HG02763 (cell line): Measurements from ENCODE around the gene AMH.
"Not testable (repeated sequence)": the region's sequence is repeated elsewhere in the genome, so short reads cannot be mapped to it uniquely, and the experiment has no call there.

Experiments used
- ATAC-seq: cut with Tn5 transposase; IDR thresholded peaks from one replicate; pipeline ENCODE4 v1.9.1; 2021; ENCODE audit warnings: mild to moderate bottlenecking, moderate library complexity; ENCODE audit not compliant: unreplicated experiment

Gene AMH

DNA sequence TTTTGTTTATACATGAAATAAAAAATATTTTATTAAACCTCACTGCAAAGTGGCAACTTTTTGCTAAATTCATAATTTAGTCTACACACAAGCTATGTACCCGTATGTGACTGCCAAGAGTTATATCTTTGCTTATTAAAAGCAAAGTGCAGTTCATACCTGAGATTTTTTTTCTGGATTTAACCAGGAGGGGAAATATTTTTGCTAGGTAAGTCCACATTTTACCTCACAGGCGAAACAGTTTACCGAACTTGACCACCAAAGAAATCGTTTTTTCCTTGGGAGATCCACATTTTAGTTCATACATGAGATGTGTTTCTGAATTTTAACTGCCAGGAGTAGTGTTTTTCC, 19.3 kb downstream of the AMH start:
- ATAC-seq, result no peak

GRCh38 chr19:2268861-2269243, 19.7 kb downstream of the AMH start:
- ATAC-seq, result no peak

DNA sequence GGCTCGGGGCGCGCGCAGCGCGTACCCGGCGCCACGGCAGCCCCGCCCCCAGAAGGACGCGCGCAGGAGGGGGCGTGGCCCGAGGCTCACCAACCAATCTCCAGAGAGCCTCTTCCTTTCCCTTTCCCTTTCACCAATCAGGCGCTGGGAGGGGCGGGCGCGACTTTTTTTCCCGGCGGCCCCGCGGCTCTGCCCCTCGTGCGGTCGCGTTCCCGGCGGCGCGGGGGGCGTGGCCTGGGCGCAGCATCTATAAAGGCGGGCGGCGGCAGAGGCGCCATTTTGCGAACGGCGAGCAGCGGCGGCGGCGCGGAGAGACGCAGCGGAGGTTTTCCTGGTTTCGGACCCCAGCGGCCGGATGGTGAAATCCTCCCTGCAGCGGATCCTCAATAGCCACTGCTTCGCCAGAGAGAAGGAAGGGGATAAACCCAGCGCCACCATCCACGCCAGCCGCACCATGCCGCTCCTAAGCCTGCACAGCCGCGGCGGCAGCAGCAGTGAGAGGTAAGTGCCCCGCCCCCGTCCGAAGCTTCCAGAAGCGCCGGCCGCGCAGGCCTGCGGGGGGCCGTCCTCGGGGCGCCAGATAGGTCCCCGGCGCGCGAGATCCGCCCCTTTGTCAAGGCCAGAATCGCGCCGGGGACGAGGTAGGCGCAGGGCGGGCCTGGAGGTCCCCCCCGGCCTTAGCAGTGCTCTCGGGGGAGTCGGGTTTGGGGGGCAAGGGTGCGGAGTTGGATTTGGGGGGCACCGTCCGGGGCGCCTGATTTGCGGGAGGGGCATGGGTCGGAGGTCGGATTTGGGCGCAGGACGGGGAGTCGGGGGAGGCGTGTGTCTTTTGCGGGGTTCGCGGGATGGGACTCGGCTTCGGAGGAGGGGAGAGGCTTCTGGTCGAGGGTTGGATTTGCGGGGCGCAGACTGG, 20.4 kb downstream of the AMH start:
- peak; percentile 72 for ATAC-seq

DNA sequence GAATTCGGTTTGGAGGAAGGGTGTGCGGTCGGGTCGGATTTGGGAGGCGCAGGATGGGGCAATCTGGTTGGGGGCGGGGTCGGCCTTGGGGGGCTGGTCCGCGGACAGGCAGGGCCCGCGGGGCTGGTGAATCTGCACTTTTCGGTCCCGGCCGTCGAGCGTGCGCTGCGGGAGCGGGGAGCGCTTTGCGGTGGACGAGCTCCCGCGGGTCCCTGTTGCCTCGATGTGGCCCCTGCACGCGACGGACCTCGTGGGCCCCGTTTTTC, 21.0 kb downstream of the AMH start:
- ATAC-seq, result no peak

- ATAC-seq, result no peak
Observed at GRCh38 chr19:2270423-2271233, 21.5 kb downstream of the AMH start.

GRCh38 chr19:2271234-2272103, 22.3 kb downstream of the AMH start:
- no peak for ATAC-seq

DNA sequence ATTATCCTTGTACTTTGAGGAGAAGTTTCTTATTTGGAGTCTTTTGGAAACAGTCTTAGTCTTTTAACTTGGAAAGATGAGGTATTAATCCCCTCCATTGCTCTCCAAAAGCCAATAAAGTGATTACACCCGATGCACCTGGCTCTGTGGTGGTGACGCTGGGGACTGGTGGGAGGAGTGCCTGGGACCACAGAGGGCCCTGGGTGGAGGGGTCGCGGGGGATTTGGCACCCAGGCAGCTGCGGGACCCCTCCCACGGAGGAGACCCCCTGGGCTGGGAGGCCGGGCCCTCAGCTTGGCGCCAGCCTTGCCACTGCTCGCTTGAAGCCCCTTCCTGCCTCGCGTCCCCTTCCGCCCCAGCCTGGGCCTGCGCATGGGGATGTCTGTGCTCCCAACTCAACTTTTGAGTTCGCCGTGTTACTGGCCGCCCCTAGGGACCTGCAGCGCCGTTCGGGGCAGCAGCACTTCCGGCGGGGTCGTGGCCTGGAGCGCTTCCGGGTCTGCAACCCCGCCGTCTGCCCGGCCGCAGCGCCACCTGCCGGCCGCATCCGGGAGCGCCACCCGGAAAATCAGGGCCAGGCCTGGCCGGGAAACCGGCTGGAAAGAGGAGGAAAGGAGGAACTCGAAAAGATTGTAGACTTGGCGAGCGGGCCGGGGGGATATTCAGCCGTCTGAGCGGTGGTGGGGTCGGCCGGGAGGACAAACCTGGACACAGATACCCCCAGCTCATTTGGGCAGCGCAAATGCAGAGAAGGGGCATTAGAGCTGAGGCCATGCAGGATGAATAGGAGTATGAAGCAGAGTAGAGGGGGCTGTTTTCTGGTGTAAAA, 24.4 kb downstream of the AMH start:
- no peak for ATAC-seq

GRCh38 chr19:2274185-2274711, 25.1 kb downstream of the AMH start:
- ATAC-seq, result no peak

DNA sequence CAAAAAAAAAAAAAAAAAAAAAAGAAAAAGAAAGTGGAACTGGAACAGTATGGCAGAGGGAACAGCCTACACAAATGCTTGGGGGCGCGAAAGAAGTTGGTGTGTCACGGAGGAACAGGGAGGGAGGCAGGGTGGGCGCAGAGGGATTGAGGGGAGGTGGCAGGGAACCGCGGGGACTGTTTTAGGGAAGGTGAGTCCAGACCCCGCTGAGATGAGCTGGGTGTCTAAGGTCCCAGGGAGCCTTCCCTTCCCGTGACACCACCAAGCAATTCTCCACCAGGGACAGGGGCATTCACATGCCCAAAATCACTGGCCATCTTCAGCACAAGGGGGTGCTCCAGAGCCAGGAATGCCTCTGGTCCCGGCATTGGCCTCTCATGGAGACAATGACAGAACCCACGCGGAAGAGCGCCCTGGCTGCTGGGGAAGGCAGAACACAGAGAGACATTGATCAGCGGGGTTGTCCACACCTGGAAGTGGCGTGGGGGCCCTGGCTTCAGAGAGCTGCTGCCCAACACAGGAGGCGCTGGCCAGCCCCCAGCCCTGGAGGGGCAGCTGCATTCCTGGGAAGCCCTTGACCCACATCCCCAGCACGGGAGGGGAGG, 25.9 kb downstream of the AMH start:
- ATAC-seq, result no peak

GRCh38 chr19:2275588-2276428, 26.7 kb downstream of the AMH start:
- no peak for ATAC-seq

DNA sequence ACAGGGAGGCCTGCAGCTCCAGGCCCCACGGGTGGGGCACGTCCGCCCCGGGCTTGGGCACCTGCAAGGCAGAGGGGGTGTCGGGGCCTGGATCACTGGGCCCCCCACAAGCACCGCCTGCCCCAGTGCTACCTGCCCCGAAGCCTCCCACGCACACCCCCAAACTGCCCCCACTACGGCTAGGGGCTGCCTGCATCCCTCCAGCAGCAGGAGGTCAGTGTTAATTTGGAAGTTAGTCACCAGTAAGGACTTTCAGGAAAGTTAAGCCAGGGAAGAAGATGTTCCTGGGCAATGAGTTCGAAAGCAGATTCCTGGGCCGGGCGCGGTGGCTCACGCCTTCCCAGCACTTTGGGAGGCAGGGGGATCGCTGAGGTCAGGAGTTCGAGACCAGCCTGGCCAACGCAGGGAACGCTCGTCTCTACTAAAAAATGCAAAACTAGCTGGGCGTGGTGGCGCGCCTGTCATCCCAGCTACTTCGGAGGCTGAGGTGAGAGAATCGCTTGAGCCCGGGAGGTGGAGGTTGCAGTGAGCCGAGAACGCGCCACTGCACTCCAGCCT, 27.4 kb downstream of the AMH start:
- ATAC-seq, result no peak

- no peak for ATAC-seq
Observed at GRCh38 chr19:2277138-2277537, 28.0 kb downstream of the AMH start.

DNA sequence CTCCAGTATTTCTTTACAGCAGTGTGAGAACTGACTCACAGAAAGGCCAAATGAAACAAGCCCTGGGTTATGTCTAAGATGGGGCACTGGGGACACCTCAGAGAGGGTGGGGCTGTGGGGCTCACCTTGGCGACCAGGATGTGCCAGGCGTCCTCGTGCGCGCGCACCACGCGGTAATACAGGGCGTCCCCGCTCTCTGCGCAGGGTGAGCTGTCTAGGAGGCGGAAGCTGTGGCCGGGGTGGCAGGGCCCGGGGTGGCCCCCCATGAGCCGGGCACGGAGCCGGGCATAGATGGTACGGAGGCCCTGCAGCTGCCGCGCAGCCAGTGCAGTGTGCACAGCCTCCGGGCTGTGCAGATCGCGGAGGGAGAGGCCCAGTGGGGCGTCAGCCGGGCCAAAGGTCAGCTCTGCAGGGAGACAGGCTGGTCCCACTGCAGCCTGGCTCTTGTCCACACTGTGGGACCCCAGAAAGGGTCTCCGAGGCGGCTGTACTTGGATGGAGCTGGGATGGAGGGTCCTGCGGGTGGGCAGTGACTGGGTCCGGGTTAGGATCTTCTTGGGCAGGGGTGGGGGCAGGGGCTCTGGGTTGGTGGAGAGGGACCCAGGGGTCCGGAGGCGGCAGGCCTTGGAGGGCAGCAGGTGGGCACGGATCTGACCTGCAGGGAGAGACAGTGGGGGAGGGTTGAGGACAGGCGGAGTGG, 29.5 kb downstream of the AMH start:
- no peak for ATAC-seq

DNA sequence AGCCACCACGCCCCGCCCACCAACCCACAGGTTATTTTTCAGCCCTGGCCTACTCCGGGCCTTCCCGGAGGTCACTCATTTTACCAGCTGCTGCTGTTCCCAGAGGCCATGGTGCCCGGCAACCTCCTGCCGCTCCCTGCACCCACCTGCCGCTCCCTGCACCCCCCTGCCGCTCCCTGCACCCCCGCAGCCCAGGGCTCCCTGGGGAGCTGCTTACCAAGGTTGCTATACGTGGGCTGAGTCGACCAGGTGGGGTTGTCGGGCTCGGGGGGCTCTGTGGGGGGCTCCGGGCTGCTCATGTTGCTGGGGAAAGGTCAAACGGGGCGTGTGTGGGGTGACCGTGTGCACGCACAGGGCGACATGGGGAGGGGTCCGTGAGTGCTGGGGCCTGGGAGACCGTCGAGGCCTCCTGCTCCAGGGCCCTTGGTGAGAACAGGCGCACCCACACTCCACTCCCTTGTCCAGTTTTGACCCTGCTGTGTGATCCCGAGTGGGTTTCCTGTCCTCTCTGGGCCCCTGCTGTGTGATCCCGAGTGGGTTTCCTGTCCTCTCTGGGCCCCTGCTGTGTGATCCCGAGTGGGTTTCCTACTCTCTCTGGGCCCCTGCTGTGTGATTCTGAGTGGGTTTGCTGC, 31.6 kb downstream of the AMH start:
- no peak for ATAC-seq

GRCh38 chr19:2281265-2282061, 32.3 kb downstream of the AMH start:
- not testable (repeated sequence) for ATAC-seq

DNA sequence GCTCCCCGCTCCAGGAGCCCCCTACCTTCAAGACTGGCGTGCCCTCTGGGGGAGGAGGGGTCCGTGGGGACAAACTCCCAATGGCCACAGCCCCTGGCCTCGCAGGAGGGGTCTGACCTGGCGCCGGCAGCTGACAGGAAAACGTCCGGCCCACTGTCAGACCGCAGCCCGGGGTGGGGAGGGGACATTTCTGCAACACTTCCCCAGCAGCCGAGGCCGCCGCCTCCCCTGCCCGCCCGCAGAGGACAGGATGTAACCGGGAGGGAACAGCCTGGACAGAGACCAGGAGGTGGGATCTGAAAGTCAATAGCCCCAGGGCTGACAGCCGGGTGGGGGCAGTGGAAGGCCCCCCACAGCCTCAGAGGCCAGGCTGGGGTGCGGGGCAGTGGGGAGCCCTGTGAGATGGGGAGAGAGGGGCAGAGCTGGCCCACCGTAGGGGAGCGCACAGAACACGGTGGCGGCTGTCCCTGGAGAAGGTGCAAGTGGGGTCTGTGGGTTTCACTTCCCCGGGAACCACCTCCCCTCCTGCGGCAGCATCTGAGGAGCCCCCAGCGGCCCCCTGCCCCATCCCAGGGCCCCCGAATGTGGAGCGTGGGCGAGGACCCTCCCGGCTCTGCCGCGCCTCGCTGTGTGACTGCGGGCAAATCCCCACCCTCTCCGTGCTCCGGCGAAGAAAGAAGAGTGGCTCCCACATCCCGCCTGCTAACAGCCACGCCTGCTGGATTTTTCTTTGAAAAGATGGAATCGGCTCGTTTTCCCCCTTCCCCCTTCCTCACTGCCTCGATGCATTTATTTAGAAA, 33.1 kb downstream of the AMH start, which contains the start of gene PEAK3:
TSS of gene PEAK3 (minus strand) at position 114 of the 800 bp plus-strand sequence. CDS start 1,244 bp downstream, outside the sequence.
- no peak for ATAC-seq
